T-helper 17 cell (primary cell): ENCODE data around the gene USP25. TPM values are rescaled to one million over a fixed set of nuclear protein-coding genes. Genes with fewer than 3 reads are reported as not detected.

Experiments
- ATAC-seq: fragments of 150-1000 bp; cut with Tn5 transposase; 2 replicates; pipeline ENCODE4 v1.10.0; 2021; ENCODE audit warnings: mild to moderate bottlenecking, moderate library complexity
- DNase-seq, 3 donors: peaks; one replicate each; pipeline versions ENCODE4 v3.0.0 to v3.0.0-alpha.2; 2020 to 2021
- H3K9me3 ChIP-seq: one replicate; pipeline ENCODE4 v1.7.0; 2013; ENCODE audit warnings: low read length, mild to moderate bottlenecking; ENCODE audit not compliant: control insufficient read depth, poor library complexity, severe bottlenecking
- H3K27ac Mint-ChIP-seq: one replicate; pipeline ENCODE4 v1.8.0; 2022; ENCODE audit warnings: mild to moderate bottlenecking, moderate library complexity, mixed read lengths
- H3K27me3 Mint-ChIP-seq: one replicate; pipeline ENCODE4 v1.8.0; 2022; ENCODE audit warnings: mixed read lengths
- H3K36me3 Mint-ChIP-seq: one replicate; pipeline ENCODE4 v1.8.0; 2022; ENCODE audit warnings: low read depth, mixed read lengths
- H3K4me1 Mint-ChIP-seq: one replicate; pipeline ENCODE4 v1.8.0; 2022; ENCODE audit warnings: mild to moderate bottlenecking, mixed read lengths
- H3K4me3 Mint-ChIP-seq: one replicate; pipeline ENCODE4 v1.8.0; 2022; ENCODE audit warnings: mild to moderate bottlenecking, moderate library complexity, mixed read lengths
- total RNA-seq, 4 donors: library from RNA in 2 of 4; stranded (reverse) in 2 of 4; gene quantifications; one replicate each; pipeline ENCODE4 v1.2.3 and lab custom pipeline; 2022 to 2026

The USP25 gene
- total RNA-seq, 2 donors from 2014 or later = 52.0 to 66.7 TPM

- DNase-seq (no peak), ATAC-seq (no peak)
- Mint-ChIP-seq H3K4me1 (peaks cover 17% of the 10 kb centered on the region), H3K4me3 (no peak overlapping the region), H3K36me3 (peaks cover 7% of the 10 kb centered on the region), H3K27ac (peak overlapping the region; percentile 11), H3K27me3 (no peaks in the 10 kb centered on the region)
- H3K9me3 ChIP-seq = no peaks in the 10 kb centered on the region
Observed at GRCh38 chr21:15776818-15777217, 47.0 kb downstream of the USP25 start.

GRCh38 chr21:15781986-15782385 lies 52.2 kb downstream of the USP25 start:
- H3K9me3 ChIP-seq = no peaks in the 10 kb centered on the region
- H3K36me3 Mint-ChIP-seq = peaks cover 6% of the 10 kb centered on the region
- H3K4me1 Mint-ChIP-seq = peaks cover 14% of the 10 kb centered on the region
- no peak overlapping the region for H3K4me3 Mint-ChIP-seq
- DNase-seq = no peak
- ATAC-seq = no peak
- no peaks in the 10 kb centered on the region for H3K27me3 Mint-ChIP-seq
- H3K27ac Mint-ChIP-seq = no peak overlapping the region

- Mint-ChIP-seq H3K27ac (no peak overlapping the region), H3K27me3 (no peaks in the 10 kb centered on the region), H3K4me3 (no peak overlapping the region), H3K36me3 (no peaks in the 10 kb centered on the region), H3K4me1 (peaks cover 26% of the 10 kb centered on the region)
- ATAC-seq (no peak), DNase-seq (no peak)
- no peaks in the 10 kb centered on the region for H3K9me3 ChIP-seq
Observed at GRCh38 chr21:15788847-15789523, 59.2 kb downstream of the USP25 start.

- no peaks in the 10 kb centered on the region for H3K9me3 ChIP-seq
- H3K36me3 Mint-ChIP-seq = peaks cover 3% of the 10 kb centered on the region
- H3K4me3 Mint-ChIP-seq = no peak overlapping the region
- ATAC-seq (no peak), DNase-seq (no peak)
- H3K27ac Mint-ChIP-seq = no peak overlapping the region
- H3K4me1 Mint-ChIP-seq = peaks cover 45% of the 10 kb centered on the region
- no peaks in the 10 kb centered on the region for H3K27me3 Mint-ChIP-seq
Observed at GRCh38 chr21:15793109-15793508, 63.3 kb downstream of the USP25 start.

GRCh38 chr21:15793550-15794235 lies 63.9 kb downstream of the USP25 start:
- peaks cover 3% of the 10 kb centered on the region for H3K36me3 Mint-ChIP-seq
- H3K4me1 Mint-ChIP-seq = peaks cover 45% of the 10 kb centered on the region

GRCh38 chr21:15794277-15794912 lies 64.6 kb downstream of the USP25 start:
- Mint-ChIP-seq H3K4me3 (no peak overlapping the region), H3K27me3 (no peaks in the 10 kb centered on the region), H3K4me1 (peaks cover 39% of the 10 kb centered on the region), H3K27ac (no peak overlapping the region), H3K36me3 (peaks cover 3% of the 10 kb centered on the region)
- ATAC-seq (no peak), DNase-seq (no peak)
- H3K9me3 ChIP-seq = no peaks in the 10 kb centered on the region

More at GRCh38 chr21:15793550-15794235, 63.9 kb downstream of the USP25 start:
- Mint-ChIP-seq H3K4me3 (no peak overlapping the region), H3K27ac (no peak overlapping the region), H3K27me3 (no peaks in the 10 kb centered on the region)
- ATAC-seq (no peak), DNase-seq (no peak)
- H3K9me3 ChIP-seq = no peaks in the 10 kb centered on the region

- H3K27ac Mint-ChIP-seq = peak overlapping the region; percentile 16
- DNase-seq = no peak
- H3K4me3 Mint-ChIP-seq = no peak overlapping the region
- H3K4me1 Mint-ChIP-seq = peaks cover 35% of the 10 kb centered on the region
- no peak for ATAC-seq
- peaks cover 3% of the 10 kb centered on the region for H3K36me3 Mint-ChIP-seq
- H3K9me3 ChIP-seq = no peaks in the 10 kb centered on the region
- no peaks in the 10 kb centered on the region for H3K27me3 Mint-ChIP-seq
Observed at GRCh38 chr21:15795533-15795932, 65.8 kb downstream of the USP25 start.

- DNase-seq (no peak), ATAC-seq (no peak)
- Mint-ChIP-seq H3K27ac (peak overlapping the region; percentile 83), H3K36me3 (peaks cover 3% of the 10 kb centered on the region), H3K27me3 (no peaks in the 10 kb centered on the region), H3K4me1 (peaks cover 38% of the 10 kb centered on the region), H3K4me3 (peak overlapping the region; percentile 70)
- no peaks in the 10 kb centered on the region for H3K9me3 ChIP-seq
Observed at GRCh38 chr21:15797577-15798363, 68.0 kb downstream of the USP25 start.

- H3K27ac Mint-ChIP-seq = peak overlapping the region; percentile 46
- H3K4me1 Mint-ChIP-seq = peaks cover 26% of the 10 kb centered on the region
Observed at GRCh38 chr21:15801352-15801863, 71.6 kb downstream of the USP25 start.

GRCh38 chr21:15804247-15805005 lies 74.6 kb downstream of the USP25 start:
- peaks cover 10% of the 10 kb centered on the region for H3K4me1 Mint-ChIP-seq
- H3K27ac Mint-ChIP-seq = no peak overlapping the region
- H3K27me3 Mint-ChIP-seq = no peaks in the 10 kb centered on the region
- H3K4me3 Mint-ChIP-seq = no peak overlapping the region
- peaks cover 6% of the 10 kb centered on the region for H3K36me3 Mint-ChIP-seq
- no peaks in the 10 kb centered on the region for H3K9me3 ChIP-seq
- DNase-seq = no peak
- ATAC-seq = no peak

More at GRCh38 chr21:15801352-15801863, 71.6 kb downstream of the USP25 start:
- H3K27me3 Mint-ChIP-seq = no peaks in the 10 kb centered on the region
- DNase-seq = no peak
- no peak for ATAC-seq
- peaks cover 5% of the 10 kb centered on the region for H3K36me3 Mint-ChIP-seq
- no peaks in the 10 kb centered on the region for H3K9me3 ChIP-seq
- no peak overlapping the region for H3K4me3 Mint-ChIP-seq

GRCh38 chr21:15809065-15809464 lies 79.3 kb downstream of the USP25 start:
- H3K9me3 ChIP-seq = no peaks in the 10 kb centered on the region
- peaks cover 10% of the 10 kb centered on the region for H3K36me3 Mint-ChIP-seq
- peak overlapping the region; percentile 19 for H3K27ac Mint-ChIP-seq
- ATAC-seq (no peak), DNase-seq (no peak)
- no peak overlapping the region for H3K4me3 Mint-ChIP-seq
- no peaks in the 10 kb centered on the region for H3K27me3 Mint-ChIP-seq
- peaks cover 7% of the 10 kb centered on the region for H3K4me1 Mint-ChIP-seq

GRCh38 chr21:15809818-15810217 lies 80.0 kb downstream of the USP25 start:
- ATAC-seq (no peak), DNase-seq (no peak)
- H3K27ac Mint-ChIP-seq = peak overlapping the region; percentile 14
- peaks cover 12% of the 10 kb centered on the region for H3K36me3 Mint-ChIP-seq
- H3K4me3 Mint-ChIP-seq = no peak overlapping the region
- no peaks in the 10 kb centered on the region for H3K9me3 ChIP-seq
- H3K4me1 Mint-ChIP-seq = peaks cover 7% of the 10 kb centered on the region
- H3K27me3 Mint-ChIP-seq = no peaks in the 10 kb centered on the region
